Epithelial cell of prostate (primary cell): ENCODE data around the gene TBX4.

Experiments
- DNase-seq: peaks from one replicate; pipeline ENCODE4 v3.0.0-alpha.2; 2011; ENCODE audit warnings: low read depth, low spot score
- H3K27ac ChIP-seq: fragments of 450-650 bp; 2 replicates; pipeline ENCODE4 v1.5.1; 2017; ENCODE audit warnings: mild to moderate bottlenecking

Gene TBX4

DNA sequence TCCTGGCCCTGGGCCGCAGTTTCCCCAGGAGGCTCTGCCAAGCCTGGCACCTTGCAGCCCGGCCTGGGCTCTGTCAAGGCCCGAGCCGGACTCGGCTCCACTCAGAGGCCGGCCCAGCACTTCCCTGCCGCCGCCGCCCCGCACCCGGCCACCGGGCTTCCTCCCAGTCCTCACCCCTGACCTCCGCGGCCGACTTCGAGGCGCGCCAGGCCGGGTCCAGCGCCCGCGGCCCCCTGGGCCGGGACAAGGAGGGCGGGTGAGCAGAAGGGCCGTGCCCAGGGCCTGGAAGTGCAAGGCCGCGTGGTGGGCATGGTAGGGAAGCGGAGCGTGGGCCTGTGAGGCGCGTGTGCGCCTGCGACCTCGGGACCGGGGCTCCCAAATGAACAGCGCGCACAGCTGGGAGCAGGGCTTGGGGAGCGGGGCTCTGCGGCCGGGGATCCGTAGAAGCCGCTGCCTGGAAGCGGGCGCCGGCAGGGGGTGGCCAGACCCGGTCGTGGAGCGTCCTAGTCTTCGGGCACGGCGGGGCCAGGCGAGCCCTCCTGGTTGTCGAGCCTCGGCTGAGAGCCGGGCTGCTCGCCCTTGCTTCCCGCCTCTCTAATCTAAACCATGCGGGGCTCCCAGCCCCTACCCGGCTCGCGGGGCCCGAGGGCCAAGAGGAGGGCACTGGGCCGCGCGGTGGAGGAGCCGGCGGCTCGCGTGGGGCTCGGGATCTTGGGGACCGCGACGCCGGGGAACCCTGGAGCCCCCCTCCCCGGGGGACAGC lies 503 bp upstream of the TBX4 start:
- H3K27ac ChIP-seq: no peak overlapping the region
- DNase-seq: no peak

DNA sequence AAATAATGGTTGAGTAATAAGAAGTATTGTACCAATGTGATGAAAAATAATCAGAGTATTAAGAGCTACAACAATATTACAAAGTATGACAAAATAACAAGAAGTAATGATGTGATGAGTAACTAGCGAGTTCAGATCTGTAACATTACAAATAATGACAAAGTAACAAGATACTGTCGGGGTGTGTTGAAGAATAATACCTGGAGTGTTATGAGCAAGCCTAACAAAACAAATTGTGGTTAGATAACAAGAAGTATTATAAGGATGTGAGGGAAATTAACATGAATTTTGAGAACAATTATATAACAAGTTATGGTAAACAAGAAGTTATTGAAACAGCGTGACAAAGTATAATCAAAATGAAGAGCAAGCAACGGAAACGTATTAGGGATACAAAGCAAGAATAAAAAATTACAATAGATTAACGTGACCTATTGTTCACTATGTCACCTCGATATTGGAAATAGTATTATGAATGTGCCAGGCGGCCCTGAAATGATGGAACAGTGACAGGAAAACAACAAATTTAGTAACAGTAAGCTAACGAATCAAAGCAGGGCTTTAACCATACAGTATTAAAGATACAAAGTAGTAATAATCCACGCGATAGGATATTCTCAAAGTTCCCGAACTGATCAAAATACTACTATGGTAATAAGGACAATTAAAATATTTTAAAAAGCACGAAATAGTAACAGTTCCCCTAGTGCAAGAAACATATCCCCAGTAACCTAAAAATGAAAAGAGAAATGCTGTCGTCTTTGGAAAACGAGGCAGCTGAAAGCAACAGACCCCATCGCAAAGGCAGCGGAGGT lies 1.6 kb downstream of the TBX4 start:
- no peak for DNase-seq
- no peak overlapping the region for H3K27ac ChIP-seq

DNA sequence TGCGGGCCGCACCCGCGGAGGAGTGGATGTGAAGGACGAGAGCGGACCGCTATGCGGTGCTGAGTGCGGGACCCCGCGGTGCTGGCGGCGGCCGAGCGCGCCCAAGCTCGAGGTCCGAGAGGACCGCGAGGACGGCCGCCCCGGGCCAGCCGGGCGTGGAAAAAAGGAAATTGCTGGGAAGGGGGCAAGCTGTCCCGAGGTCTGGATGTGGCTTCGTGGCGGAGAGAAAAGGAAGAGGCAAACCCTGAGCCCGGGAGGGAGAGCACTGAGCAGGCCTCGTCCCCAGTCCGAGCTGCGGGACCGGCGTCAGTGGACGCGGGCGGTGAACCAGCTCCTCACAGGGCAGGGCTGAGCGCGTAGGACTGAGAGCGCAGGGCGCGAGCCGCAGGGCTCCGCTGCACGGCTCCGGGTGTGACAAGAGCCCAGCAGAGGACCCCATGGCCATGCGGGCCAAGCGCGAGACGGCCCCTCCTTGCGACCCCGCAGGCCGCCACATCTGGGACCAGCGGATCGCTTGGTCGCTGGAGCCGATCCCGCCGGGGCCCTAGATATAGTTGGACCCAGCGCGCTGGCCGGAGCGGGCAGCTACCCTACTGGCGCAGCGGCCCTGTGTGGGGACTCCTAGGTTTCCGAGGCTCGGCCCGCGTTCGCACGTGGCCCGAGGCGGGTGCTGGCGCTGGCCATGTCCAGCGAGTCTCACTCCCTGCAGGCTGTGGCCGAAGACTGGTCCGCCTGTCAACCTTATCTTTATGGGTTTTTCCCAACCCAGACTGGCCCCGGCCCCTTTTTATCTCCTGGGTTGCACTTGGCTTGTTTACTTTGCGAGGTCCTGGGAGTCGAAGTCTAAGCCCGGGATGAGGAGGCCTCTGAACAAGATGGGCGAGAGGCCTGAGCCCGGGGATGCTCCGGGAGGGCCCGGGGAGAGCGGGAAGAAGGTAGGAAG lies 2.4 kb downstream of the TBX4 start:
- H3K27ac ChIP-seq: no peak overlapping the region
- no peak for DNase-seq

DNA sequence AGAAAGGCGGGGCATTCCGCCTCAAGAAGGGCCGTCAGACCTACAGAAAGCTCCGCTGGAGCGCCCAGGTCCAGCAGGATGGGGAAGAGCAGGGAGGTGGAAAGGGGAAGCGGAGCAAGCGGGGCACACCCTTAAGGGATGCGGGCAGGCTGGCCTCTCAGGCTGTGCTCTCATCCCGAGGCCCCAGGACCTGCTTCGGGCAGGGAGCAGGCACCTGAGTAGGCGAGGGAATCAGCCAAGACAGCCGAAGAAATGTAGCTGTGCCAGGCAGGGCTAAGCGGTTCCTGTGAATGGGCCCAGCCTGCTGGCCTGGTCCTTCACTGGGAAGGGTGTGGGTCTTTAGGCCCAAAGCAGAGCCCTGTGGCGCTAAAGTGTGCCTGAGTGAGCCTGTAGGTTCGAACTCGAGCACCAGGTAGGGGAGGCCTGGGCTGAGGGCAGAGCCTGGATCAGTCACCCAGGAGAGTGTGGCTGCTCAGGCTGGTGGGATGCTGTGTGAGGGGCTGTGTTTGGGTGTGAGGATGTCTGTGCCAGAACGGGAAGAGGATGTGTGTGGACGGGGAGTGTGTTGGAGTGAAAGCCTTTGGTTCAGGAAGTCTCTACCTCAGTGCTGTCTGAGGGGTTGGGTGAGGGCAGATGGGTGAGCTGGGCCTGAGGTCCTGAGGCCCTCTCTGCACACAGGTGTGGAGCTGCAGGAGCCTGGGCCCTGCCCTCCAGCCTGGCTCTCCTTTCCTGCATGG lies 3.3 kb downstream of the TBX4 start:
- H3K27ac ChIP-seq: no peak overlapping the region
- no peak for DNase-seq

DNA sequence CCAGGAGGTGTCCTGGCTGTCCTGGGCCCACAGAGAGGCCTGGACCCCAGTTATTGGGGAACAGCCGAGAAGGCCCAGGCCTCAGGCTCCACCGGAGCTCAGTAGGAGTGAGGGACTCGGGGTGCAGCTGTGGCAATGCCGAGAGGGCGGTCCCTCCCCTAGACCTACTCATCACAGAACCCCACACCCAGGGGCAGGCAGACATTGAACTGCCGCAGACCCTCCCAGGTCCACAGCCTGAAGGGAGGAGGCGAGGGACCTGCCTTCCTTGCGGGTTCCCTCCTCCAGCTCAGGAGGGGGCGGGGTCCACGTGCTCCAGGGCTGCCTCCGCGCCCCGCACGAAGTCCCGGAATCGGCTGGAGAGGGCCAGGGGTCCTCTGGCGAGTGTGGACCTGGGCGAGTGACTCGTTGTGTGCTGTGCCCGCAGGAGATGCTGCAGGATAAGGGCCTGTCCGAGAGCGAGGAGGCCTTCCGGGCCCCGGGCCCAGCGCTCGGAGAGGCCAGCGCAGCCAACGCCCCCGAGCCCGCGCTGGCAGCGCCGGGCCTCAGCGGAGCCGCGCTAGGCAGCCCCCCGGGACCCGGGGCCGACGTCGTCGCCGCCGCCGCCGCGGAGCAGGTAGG lies 3.9 kb downstream of the TBX4 start:
- DNase-seq: no peak
- no peak overlapping the region for H3K27ac ChIP-seq

DNA sequence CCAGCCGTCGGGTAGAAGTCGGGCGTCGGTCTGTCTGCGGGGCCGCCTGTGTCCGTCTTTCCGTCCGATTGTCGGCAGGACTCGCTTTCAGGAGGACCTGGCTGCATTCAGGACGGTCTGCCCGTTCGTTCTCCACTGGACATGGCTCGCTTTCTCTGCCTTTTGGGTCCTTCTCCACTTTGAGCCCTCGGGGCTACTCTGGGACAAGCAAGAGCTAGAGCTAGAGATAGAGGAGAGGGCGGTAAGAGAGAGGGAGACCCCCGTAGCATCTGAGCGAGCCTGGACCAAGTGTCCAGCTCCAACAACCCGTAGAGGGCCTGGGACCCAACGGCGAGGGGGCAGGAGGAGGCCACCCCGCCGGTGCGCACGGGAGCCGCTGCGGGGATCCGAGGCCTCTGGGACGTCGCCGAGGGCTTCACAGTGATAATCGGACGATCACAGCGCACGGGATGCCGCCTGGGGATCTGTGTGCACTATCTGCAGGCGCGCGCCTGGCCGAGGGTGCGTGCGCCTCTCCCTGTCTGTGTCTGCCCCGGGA lies 4.5 kb downstream of the TBX4 start:
- no peak overlapping the region for H3K27ac ChIP-seq
- DNase-seq: no peak

DNA sequence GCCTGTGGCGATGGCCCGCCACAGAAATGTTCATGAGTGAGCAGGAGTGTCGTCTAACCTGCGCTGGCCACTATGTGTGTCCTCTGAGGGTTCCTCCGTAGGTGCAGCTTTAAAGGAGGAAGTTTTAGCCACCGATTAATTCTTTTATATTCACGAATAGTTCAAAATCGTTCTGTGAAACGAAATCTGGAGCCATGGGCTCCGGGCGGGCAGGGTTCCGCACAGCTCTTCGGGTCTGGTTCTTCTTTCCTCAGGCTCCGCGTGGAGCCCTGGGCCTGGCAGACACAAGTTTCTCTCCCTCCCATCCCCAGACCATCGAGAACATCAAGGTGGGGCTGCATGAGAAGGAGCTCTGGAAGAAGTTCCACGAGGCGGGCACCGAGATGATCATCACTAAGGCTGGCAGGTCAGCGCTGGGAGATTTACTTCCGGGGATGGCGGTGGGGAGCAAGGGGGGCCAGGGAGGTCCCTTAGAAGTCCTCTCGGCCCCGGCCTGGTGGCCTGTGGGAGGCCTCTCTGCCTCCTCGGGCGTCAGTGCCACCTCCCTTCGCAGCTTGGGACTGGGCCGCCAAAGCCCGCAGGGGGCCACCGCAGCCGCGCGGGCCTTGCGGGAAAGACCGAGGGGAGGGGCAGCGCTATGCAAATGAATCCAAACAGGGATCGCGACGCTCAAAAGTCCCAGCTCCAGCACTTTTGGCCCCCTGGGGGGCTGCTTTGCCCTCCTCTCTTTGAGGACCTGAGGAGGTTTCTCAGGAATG lies 5.2 kb downstream of the TBX4 start:
- H3K27ac ChIP-seq: no peak overlapping the region
- no peak for DNase-seq

DNA sequence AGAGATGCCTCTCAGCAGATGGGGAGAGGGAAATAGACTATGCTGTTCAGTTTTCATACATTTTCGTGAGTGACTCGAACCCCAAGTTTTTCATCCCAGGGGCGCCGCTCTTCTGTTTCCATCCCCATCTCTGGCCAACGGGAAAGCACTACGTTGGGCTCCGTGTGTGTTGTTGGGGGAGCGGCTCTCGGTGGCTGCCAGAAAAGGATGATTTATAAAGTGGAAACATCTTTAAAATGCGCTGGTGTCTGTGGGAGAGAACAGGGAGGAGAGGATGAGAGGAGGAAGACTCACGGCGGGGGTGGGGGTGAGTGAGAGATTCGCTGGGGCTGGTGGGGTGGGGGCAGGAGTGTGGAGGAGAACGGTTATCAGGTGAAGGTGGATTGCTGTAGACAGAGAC lies 5.8 kb downstream of the TBX4 start:
- H3K27ac ChIP-seq: no peak overlapping the region

DNA sequence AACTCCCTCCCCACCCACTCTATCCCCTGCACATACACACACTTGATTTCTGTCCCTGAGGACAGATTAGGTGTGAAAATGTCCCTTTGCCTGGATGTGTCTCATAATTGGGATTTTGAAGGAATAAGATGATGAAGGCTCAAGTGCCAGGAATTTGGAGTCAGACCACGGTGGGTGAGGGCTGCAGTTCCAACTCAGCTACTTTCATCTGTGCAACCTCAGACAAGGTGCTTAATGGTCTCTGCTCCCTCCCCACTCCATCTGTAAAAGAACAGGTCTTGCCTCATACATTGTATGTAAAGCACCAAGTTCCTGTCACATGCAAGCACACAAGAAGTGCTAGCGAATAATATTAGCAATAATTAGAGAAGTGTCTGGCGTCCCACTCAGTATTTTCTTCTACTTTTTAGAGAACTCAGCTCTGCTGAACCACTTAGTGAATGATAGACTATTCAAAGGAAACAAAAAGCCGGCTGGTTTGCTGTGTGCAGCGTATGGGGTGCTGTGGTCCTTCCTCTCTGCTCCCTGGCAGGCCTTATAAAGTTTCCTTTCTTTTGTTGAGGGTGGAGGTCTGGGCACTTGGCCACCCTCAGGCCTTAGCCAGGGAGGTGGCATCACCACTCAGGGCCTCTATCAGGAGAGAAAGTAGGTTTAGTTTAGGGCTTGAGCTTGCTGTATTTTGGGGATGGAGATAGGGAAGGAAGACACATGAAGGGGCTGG lies 6.4 kb downstream of the TBX4 start:
- no peak overlapping the region for H3K27ac ChIP-seq

More for the DNA sequence above, 5.8 kb downstream of the TBX4 start:
- DNase-seq: no peak

DNA sequence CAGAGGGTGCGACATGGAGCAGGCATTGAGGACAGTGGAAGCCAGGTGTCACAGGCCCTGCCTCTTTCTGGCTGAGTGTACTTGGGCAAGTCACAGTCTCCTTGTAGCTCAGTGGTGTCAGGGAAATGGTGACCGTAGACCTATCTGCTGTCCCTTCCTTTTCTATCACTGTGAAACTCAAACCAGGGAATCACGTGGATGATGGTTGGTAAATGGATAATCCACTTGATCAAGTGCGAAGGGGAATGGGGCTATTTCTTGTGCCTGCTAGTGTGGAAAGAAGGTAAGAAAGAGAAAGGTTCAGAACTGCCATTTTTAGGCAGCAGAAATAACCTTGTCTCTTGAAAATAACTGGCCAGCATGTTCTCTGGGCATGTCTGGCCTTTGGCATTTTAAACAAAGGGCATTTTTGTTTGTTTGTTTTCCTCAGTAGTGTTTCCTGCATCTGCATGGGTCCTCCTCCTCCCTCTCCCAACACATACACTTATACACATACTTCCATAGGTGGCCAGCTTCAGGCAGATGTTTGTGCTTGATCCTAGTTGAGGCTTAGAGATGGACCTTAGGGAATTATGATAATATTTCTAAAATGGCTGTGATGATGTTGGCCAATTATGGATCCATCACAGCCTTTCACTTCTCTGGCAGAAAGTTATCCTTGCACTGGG lies 7.1 kb downstream of the TBX4 start:
- DNase-seq: no peak
- no peak overlapping the region for H3K27ac ChIP-seq

More for the DNA sequence above, 6.4 kb downstream of the TBX4 start:
- no peak for DNase-seq

DNA sequence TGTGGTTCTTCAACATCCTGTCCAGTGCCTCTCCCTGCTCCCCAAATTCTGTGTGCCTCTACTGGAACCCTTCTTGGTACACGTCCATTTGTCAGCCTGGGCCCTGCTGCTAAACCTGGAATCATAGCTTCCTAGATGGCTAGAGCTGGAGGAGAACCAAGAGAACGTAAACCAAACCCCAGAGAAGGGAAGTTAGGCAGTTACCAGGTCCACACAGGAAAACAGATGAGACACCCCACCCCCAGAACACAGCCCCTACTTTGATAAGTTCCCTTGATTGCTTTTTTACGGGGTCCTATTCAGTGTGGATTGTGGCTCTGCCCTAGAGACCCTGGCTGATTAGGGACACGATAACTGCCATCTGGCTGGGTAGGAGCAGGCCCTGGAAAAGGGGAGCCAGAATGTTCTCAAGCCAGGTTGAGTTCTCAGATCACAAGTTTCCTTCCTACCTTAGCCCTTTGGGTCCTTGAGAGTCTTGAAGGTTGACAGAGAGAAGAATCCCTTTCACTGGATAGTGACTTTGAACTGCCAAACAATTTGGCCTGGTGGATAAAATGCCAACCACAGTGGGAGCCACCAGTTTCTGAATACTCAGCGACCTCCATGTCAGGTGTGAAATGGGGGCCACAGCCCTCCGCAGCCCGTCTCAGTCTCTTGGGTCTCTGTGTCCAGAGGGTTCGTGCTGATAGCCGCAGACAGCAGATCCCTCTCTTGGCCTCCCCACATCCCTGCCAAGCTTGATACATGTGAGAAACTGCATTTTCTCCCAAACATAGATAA lies 7.9 kb downstream of the TBX4 start:
- DNase-seq: no peak
- H3K27ac ChIP-seq: no peak overlapping the region

DNA sequence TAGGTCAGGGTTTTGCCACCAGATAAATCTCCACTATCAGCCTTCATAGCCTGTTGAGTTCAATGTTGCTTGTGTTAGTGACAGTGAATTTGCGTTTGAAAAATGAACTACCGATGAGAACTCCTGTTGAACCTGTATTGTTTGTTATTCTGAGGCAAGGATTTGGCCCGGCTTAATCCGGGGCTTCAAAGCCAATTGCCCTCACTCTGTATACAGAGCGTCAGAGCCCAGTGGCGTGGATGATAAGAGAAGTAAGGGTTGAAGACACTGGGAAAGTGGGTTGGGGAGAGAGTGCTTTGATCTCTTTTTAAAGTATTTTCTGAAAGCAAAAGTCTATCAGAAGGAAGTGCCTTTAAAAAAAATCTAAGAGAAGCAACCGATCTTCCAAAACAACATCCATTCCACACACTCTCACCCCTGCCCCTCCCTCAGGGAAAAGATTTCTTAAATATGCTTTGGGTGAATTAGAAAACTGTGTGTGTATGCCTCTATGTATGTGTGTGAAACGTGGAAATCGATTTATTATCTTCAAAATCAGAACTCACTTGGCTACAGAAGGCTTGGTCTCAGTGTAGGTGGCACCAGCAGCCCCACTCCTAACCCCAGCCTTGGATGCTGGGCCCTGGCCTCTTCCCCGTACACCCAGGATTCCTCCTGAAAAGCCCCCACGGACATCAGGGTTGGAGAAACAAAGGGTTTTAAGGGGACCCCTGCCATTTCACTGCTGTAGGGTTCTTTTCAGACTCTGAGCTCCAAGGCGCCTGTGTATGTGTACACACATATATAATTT lies 8.8 kb downstream of the TBX4 start:
- DNase-seq: no peak
- H3K27ac ChIP-seq: no peak overlapping the region

DNA sequence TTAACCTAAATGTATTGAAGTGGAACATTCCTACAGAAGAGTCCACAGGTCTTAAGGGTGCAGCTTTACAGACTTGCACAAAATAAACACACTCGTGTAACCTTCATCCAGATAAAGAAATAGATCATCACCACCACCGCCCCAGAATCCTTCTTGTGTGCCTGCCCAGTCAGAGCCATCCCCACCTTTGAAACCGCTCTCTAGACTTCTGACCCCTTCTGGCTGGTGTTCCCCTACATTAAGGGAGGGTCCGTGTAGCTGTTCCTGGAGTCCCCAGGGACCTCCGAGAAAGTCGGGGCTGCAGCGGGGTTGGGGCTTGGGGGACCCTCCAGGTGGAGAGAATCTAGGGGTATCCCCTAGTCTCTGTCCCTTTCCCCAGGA lies 9.4 kb downstream of the TBX4 start:
- H3K27ac ChIP-seq: no peak overlapping the region
- DNase-seq: no peak

DNA sequence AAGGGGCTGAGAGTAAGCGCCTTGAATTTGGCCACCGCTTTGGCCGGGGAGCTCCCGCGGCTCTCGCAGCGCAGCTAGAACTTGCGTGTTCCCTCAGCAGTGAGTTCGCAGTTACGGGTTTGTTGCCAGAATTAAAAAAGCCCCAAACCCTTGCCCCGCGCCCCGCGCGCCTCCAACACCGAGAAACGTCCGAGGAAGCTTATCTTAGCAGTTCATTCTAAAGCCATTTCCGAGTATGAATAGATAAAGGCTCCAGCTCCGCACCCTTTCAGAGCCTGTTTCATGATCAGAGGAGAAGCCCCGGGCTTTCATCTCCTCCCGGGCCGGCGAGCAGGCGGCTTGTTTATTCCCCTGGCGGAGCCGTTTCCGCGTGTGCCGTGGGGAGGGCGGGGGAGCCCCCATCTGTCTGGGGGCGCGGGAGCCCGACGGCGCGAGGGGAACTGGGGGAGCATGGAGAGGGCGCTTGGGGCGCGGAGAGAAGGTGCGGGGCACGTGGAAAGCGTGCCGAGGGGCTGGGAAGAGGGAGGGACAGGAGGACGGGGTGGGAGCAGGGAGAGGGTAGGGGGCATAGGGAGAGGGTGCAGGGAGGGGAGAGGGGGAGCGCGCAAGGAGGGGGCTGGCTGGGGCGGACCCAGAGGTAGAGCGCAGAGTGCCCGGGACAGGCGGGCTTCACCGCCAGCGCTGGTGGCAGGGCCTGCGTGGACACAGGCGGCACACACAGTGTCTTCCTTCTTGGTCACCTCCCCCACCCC lies 9.9 kb downstream of the TBX4 start:
- H3K27ac ChIP-seq: no peak overlapping the region
- no peak for DNase-seq

DNA sequence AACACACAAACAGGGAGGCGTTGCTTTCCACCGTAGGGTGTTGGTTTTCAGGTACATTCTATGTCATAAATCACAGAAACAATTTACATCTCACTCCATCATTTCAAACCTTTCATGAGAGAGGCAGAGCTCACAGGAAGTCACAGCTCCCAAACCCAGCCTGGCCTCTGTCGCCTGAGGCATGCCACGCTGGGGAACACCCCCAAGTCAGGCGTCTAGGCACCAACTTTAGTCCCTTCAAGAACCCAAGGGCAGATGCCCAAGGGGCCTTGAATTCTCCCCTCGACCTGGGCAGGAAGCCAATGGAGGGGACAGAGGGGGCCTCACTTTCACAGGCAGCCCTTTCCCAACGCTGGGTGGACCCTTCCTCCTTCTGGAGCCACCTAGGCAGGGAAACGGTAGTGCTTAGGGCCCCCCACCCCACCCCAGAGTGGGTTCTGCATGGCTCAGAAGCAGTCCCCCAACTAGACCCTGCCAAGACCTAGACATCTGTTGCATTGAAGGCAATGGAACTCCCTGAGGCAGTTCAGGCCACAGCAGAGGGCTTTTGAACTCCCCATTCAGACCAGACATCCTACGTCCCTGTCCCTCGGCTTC lies 10.6 kb downstream of the TBX4 start:
- no peak for DNase-seq
- H3K27ac ChIP-seq: no peak overlapping the region
